Measurements from ENCODE around the gene THBS3. TPM values are rescaled to one million over a fixed set of nuclear protein-coding genes. Genes with fewer than 3 reads are reported as not detected.
A peak's percentile ranks its signal among the peaks of the same experiment; 100 is the strongest.

The THBS3 gene
- total RNA-seq, 1 experiment from 2014 or later, result 36.8 TPM

GRCh38 chr1:155171836-155172731, 35.6 kb downstream of the THBS3 start:
- CTCF ChIA-PET, result interaction anchor here (0.7 to 3.8 kb wide), 20 partner anchors 14 to 720 kb away, joined by 3 to 32 read pairs (median 4); partner anchors contain the start of genes ADAM15, DPM3, PMVK and PYGO2
- intact Hi-C loops (cut with micrococcal nuclease; ENCODE audit: unreplicated experiment), result no loop called here
- no peak for DNase-seq
- Mint-ChIP-seq H3K27me3 (ENCODE audit: unreplicated experiment) (peaks cover 21% of the 10 kb centered on the region), H3K36me3 (ENCODE audit: insufficient read depth, unreplicated experiment) (peaks cover 50% of the 10 kb centered on the region), H3K4me3 (ENCODE audit: low read depth, unreplicated experiment) (peak overlapping the region; percentile 96), H3K27ac (ENCODE audit: unreplicated experiment) (peak overlapping the region; percentile 83), H3K9me3 (ENCODE audit: low read depth, unreplicated experiment) (no peaks in the 10 kb centered on the region), H3K4me1 (ENCODE audit: low read depth, unreplicated experiment) (peaks cover 37% of the 10 kb centered on the region)
- BruUV-seq (replicated peaks), result no TSS peak
- no peak for TF ChIP-seq CTCF (IDR thresholded peaks at IDR 0.05; ENCODE audit: unreplicated experiment)

GRCh38 chr1:155170806-155171205, 36.9 kb downstream of the THBS3 start:
- intact Hi-C loops (cut with micrococcal nuclease; ENCODE audit: unreplicated experiment), result no loop called here
- CTCF ChIA-PET, result interaction anchor here (0.7 kb wide), 3 partner anchors 46 to 79 kb away, joined by 3 to 4 read pairs (median 3); no protein-coding TSS in a partner anchor
- H3K4me3 Mint-ChIP-seq (ENCODE audit: low read depth, unreplicated experiment), result no peak overlapping the region

GRCh38 chr1:155170101-155170785, 37.5 kb downstream of the THBS3 start:
- H3K27ac Mint-ChIP-seq (ENCODE audit: unreplicated experiment), result no peak overlapping the region
- H3K9me3 Mint-ChIP-seq (ENCODE audit: low read depth, unreplicated experiment), result no peaks in the 10 kb centered on the region
- no peak for TF ChIP-seq CTCF (IDR thresholded peaks at IDR 0.05; ENCODE audit: unreplicated experiment)
- H3K4me1 Mint-ChIP-seq (ENCODE audit: low read depth, unreplicated experiment), result peaks cover 25% of the 10 kb centered on the region
- TSS peak; percentile 7 for BruUV-seq (replicated peaks)
- DNase-seq, result no peak
- H3K36me3 Mint-ChIP-seq (ENCODE audit: insufficient read depth, unreplicated experiment), result peaks cover 50% of the 10 kb centered on the region
- no peak overlapping the region for H3K4me3 Mint-ChIP-seq (ENCODE audit: low read depth, unreplicated experiment)
- CTCF ChIA-PET, result interaction anchor here (0.7 to 3.5 kb wide), 4 partner anchors 45 to 569 kb away, joined by 3 to 68 read pairs (median 7); no protein-coding TSS in a partner anchor
- H3K27me3 Mint-ChIP-seq (ENCODE audit: unreplicated experiment), result peaks cover 20% of the 10 kb centered on the region
- intact Hi-C loops (cut with micrococcal nuclease; ENCODE audit: unreplicated experiment), result no loop called here

More at GRCh38 chr1:155170806-155171205, 36.9 kb downstream of the THBS3 start:
- Mint-ChIP-seq H3K4me1 (ENCODE audit: low read depth, unreplicated experiment) (peaks cover 25% of the 10 kb centered on the region), H3K27ac (ENCODE audit: unreplicated experiment) (no peak overlapping the region), H3K27me3 (ENCODE audit: unreplicated experiment) (peaks cover 21% of the 10 kb centered on the region), H3K9me3 (ENCODE audit: low read depth, unreplicated experiment) (no peaks in the 10 kb centered on the region), H3K36me3 (ENCODE audit: insufficient read depth, unreplicated experiment) (peaks cover 50% of the 10 kb centered on the region)
- no peak for DNase-seq
- TF ChIP-seq CTCF (IDR thresholded peaks at IDR 0.05; ENCODE audit: unreplicated experiment), result no peak
- BruUV-seq (replicated peaks), result no TSS peak

GRCh38 chr1:155169541-155169940, 38.2 kb downstream of the THBS3 start:
- Mint-ChIP-seq H3K27me3 (ENCODE audit: unreplicated experiment) (peaks cover 13% of the 10 kb centered on the region), H3K9me3 (ENCODE audit: low read depth, unreplicated experiment) (no peaks in the 10 kb centered on the region), H3K36me3 (ENCODE audit: insufficient read depth, unreplicated experiment) (peaks cover 50% of the 10 kb centered on the region), H3K4me1 (ENCODE audit: low read depth, unreplicated experiment) (peaks cover 25% of the 10 kb centered on the region), H3K27ac (ENCODE audit: unreplicated experiment) (no peak overlapping the region), H3K4me3 (ENCODE audit: low read depth, unreplicated experiment) (no peak overlapping the region)
- CTCF ChIA-PET, result interaction anchor here (0.7 to 3.5 kb wide), 3 partner anchors 53 to 569 kb away, joined by 4 to 68 read pairs (median 10); no protein-coding TSS in a partner anchor
- no TSS peak for BruUV-seq (replicated peaks)
- no peak for DNase-seq
- no peak for TF ChIP-seq CTCF (IDR thresholded peaks at IDR 0.05; ENCODE audit: unreplicated experiment)
- intact Hi-C loops (cut with micrococcal nuclease; ENCODE audit: unreplicated experiment), result loop anchor here (5.0 kb wide), 1 partner anchor 42 kb away; the partner anchor contains the start of gene EFNA1
